8988T (cell line): Measurements from ENCODE around the gene H1-8.

Source experiments
- DNase-seq: peaks from one replicate; pipeline ENCODE4 v3.0.0; 2011

H1-8 gene

DNA sequence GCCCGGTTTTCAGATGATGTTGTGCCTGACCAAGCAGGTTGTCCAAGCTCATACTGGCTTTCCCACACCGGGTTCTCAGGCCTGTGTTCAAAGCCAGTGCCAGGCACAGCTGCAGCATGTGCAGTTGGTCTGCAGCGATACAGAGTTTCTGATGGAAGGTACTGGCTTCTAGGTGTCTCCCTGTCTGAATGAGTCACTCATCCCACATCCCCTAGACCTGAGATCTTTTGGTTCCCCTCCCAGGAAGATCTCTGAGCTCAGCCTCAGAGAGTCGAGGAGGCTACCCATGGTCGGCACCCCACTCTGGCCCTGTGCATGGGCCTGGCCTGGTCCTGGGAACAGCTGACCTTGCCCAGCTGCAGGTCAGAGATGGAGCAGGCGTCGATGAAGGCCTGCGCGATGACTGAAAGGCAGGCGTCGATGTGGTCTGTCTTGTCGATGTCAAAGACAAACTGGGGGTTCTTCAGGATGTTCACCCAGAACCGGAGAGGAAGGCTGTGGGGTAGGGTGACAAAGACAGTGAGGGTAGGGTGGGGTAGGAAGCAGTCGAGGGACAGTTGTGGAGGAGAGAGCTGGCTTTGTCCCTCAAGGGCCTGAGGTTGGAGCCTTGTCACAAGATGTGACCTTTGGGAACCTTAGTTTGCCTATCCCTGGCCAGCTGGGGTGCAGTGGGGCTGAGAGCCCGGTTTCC, 15.3 kb downstream of the H1-8 start:
- DNase-seq = no peak

DNA sequence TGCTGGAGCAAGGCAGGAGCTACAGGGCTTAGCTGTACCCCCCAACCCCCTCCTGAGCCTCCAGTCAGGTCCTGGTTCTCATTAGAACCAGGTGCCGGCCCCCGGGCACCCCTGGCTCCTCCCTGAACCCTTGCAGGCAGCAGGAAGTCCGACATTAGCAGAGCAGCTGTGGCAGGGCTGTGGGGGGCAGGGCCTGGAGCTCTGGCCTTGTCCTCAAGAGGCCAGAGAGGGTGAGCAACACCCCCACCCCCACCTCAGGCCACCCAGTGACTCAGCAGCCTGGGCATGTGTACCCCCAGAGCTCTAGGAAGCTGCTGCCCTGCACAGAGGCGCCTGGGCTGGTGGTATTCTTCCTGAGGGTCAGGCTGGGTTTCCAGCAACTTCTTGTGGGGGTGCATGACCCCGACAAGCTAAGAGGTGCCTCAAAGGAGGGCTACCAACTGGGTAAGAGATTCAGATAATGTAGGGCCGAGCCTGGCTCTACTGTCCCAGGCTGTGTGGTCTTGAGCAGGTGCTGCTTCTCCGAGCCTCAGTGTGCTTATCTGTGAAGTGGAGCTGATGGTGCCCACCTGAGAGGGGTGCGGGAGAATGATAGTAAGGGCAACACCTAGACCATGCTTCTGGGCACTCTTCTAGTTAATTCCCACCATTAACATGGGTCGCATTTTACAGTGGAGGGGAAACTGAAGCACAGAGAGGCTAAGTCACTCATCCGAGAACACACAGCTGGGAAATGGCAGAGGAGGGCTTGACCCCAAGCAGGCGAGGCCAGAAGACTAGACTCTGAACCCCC, 16.0 kb downstream of the H1-8 start:
- DNase-seq = no peak

DNA sequence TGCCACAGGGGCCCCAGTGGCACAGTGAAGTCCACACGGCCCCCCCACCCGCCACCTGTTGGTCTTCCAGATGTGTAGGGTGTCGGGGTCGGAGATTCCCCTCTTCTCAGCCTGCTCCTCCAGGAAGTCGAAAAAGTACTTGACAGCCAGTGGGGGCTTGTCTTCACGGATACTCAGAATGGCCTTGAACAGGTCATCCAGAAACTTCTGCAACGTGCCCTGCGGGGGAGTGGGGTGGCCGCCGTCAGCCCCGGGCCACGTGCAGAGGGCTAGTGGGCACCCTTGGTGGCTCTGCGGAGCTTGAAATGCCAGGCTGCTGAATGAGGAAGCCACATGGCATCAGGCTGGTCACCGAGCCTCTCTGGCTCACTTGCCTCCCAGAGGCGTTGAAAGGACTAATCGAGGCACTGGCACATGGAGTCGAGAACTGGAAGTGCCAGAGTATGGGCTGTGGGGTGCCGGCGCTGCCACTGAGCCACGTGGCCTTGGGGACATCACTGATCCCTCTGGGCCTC, 16.6 kb downstream of the H1-8 start:
- no peak for DNase-seq

DNA sequence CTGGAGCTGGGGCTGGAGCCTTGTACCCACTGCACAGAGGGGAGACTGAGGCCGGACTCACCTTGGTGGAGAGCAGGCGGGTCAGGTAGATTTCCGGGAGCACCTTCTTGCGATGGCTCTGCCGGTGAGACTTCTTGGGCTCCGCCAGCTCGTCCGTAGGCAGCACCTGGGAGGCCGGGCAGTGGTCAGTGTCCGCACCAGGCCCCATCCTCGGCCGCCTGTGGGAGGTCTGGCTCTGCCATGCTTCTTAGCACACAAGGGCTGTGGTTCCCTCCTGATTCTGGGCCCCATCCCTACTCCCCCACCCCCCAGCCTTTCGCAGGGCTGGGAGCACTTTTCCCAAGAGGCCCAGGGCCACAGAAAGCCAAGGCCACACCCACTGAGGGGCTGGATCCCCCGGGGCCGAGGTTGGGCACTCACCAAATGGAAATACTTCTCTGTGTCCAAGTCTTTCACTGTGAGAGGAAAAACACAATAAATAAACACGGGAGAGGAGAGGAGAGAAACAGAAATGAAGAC, 17.4 kb downstream of the H1-8 start:
- DNase-seq = no peak

DNA sequence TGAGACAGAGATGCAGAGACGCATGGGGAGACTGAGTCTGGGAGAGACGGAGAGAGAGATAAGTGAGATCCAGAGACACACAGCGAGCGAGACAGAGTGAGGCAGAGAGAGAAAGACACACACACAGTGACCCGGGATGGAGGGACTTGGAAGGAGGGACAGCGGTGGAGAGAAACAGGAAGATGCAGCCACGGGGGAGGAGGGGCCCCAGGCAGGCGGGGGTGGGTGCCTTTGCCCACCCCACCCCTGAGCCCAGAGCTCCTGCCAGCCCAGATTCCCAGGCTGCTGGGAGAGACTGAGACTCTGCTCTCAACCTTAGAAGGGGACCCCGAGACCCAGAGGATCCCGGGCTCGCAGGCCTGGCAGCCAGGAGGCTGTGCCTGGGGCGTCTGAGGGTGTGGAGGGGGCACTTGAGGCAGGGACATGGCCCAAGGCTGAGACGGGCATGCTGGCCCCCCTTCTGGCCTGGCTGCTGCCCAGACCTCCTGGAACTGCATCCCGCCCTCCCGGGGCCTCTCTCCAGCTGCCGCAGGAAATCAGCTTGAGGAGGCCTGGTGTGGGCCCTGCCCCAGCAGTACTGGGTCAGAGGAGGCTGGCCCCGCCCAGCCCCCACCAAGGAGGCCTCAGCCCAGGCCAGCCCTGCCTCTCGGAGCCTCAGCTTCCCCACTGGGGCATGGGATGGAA, 18.1 kb downstream of the H1-8 start:
- no peak for DNase-seq

DNA sequence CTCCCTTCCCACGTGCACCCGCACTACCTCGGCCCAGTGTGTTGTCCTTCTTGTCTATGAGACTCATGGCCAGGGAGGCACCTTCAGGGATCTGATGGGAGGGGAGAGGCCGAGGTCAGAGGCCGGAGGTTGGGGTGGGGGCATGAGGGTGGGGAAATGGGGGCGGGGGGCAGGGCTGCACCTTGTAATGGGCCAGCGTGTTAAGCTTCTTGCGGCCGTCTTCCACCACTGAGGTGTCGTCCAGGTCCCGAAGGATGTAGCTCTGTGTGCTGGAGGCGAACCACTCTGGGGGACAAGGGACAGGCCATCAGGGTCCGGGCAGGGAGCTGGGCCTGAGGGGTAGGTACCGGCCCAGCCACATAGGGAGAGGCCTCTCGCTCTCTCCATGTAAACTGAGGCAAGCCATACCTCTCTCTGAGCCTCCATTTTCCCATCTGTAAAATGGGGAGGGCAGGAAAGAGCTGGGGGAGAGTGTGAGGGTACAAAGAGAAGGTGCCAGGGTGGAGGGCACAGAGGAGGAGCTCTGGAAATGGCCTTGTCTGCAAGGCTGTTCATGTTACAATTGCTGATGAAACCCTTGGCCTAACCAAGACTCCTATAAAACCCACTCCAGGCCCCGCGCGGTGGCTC, 18.8 kb downstream of the H1-8 start:
- DNase-seq = no peak

DNA sequence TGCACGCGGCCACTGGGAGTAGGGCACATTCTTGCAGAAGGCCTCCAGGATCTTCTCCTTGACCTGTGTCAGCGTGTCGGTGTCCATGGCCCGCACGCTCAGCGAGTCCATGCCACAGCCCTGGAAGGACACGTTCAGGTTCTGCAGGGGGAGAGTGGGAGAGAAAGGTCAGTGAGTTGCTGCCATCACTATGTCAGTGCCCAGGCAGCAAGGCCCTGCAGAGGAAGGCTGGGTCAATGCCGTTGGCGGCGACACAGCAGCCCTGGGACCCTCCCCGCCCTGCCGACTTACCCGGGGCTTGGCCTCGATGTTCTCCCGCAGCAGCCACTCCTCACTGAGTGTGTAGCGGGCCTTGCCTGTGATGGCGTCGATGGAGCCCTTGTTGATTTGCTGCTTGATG, 19.8 kb downstream of the H1-8 start:
- DNase-seq = no peak

DNA sequence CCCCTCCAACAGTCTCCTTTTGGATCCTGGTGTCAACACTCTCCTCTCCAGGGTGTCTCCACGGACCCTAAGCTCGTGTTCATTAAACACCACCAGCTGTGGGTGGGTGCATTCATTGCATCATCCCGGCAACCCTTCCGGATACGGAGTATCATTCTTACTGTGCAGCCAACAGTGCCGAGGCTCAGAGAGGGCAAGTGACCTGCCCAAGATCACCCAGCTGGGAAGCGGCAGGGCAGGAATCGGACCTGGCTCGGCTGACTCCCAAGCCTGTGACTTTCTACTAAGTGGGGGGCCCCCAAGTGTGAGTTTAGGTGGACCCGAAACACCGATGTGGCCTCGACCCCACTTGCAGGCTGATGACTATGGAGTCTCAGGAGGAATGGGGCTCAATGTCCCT, 20.4 kb downstream of the H1-8 start:
- DNase-seq = no peak

DNA sequence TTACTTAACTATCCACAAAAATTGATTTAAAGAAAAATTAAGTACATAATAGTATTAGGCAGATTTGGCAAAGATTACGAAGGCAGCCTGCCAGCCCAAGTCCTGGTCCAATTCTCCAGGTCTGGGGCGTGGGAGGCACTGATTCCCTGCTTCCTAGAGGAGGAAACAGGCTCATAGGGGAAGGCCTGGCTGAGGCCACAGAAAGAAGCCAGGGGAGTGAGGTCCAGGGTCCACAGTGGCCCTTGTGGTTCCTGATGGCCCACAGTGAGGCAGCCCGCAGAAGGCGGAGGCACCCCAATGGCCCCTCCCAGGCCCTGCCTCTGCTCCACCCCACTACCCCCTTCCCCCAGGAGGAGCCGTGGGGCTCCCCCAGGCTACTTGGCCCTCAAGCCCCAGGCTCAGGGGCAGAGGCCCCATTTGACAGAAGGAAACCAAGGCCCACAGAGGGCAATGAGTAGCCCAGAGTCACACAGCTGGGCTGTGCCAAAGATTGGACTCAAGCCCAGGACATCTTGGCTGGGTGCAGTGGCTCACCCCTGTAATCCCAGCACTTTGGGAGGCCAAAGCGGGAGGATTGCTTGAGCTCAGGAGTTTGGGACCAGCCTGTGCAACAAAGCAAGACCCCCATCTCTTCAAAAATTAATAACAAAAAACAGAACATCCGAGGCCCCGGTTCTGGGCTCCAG, 21.0 kb downstream of the H1-8 start:
- no peak for DNase-seq

DNA sequence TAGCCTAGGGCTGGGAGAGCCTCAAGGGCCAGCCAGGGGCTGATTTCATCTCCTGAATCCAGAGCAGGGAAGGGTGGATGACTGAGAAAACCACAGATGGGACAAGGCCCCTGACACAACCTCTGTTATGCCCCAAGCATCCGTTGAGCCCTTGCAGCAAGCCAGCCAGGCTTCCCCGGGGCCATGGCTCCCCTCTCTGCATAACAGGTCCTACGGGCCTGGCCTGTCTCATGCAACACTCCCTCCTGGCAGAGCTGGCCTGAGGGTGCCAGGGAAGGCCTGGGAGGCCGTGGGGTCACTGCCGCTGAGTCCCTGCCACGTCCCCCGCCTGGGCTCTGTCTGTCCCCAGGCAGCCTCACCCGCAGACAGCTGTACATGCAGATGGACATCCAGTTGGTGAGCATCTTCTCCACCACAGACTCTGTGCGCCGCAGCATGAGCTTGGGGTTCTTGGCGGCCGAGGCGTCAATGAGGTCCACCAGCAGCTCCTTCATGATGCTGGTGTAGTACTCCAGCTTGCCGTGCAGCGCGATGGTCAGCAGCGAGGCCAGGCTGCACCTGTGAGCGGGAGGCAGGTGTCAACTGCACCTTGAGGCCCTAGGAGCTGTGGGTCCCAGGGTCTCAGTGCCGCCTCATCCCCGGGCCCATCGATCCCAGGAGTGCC, 22.1 kb downstream of the H1-8 start:
- no peak for DNase-seq

DNA sequence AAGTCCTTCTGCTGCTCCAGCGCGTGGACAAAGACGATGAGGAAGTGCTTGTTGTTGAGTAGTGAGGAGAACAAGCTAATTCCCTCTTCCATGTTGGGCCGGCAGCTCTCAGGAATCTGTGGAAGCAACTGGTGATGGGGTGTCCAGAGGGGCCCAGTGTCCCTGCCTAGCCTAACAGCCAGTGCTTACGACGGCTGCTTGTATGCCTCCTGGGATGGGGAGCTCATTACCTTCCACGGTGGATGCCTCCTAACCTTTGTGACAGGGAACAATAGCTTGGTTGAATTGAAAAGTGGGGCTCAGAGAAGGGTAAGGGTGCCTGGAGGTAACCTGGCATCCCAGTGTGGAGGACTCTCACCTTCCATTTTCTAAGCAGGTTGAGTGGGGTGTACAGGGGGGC, 22.9 kb downstream of the H1-8 start:
- DNase-seq = no peak

DNA sequence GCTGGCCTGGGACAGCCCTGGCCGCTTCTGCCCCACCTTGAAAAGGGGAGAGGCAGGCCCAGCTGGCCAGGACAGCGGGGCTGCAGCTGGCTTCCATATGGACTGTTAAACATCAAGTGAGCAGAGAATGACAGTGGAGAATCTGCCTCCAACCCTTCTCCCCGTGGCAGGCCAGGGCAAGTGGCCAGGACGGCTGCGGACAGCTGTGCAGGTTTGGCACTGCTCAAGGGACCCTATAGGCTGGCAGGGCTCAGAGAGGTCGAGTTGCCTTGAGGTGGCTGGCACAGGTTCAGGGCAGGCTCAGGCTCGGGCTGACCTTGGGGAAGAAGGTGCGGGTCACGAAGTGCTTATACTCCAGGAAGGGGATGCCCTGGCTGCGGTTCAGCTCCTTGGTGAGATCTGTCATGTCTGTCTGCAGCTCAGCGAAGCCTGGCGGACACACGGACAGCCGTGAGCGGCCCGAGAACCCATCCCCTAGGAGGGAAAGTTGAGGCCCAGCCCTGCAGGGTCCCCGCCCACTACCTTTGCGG, 24.3 kb downstream of the H1-8 start:
- no peak for DNase-seq

DNA sequence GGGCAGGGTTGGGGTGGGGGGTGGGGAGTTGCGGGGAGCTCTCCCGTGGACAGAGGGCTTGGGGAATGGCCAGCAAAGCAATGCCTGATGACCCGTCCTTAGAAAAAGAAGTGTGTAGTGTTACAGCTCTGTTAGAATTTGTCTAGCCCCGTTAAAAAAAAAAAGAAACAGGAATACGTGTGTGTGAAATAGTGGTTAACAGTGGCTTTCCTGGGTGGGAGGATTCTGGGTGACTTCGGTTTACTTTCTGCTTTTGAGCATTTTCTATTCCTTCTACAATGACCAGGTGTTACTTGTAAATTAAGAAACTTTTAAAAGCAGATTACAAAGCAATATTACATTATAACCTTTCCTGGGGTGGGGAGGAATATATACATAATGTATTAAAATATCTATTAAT, 25.0 kb downstream of the H1-8 start:
- no peak for DNase-seq

DNA sequence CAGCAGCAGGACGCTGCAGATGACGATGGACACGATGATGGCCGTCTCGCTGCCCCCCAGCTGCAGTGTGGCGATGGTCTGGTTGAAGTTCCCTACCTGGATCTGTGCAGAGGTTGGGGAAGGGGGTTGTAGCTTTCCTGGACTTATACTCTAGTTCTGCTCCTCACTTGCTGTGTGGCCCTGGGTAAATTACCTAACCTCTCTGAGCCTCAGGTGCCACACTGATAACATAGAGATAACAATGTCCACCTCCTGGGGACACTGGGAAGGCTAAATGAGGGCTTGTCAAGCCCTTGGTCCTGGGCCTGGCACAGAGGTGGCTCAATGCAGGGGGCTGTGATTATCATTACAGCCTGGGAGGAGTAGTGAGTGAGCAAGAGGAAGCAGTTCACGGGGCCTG, 26.9 kb downstream of the H1-8 start:
- no peak for DNase-seq

DNA sequence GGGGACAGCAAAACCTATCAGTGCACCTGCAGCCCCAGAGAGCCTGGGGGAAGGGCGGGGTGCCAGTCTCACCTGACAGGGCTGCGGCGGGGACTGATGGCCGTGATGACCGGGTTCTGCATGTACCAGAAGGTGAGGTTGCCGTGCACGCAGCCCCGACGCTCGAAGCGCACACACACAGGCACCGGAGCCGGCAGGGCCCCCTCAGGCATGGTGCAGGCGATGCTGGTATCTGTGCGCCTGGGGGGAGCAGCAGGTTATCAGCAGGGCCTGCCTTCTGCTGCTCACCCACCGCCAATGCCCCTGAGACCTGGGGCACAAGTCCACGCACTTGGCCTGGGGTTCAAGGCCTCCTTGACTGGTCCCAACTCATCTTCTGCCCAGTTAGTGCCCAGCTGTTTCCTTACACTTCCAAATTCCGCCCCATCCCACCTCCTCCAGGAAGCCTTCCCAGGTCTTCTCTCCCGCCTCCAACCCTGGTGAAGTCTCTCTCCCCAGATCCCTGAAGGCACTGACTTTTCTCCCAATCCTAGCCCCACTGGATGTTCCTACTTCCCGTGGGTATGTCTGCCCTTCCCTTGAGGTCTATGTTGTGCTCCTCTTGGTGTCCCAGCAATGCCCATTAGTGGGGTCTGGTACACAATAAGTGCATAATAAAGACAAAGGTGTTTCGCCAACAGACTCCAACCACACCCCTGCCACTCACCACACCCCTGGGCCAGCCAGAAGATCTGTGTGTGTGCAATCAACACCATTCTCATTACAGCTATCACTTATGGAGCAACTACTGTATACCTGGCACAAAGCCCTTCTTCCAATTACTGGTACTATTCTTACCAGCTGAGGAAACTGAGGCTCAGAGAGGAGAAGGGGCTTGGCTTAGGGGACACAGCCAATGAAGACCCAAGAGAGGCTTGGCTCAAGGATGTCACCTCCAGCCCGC, 28.9 kb downstream of the H1-8 start:
- no peak for DNase-seq

DNA sequence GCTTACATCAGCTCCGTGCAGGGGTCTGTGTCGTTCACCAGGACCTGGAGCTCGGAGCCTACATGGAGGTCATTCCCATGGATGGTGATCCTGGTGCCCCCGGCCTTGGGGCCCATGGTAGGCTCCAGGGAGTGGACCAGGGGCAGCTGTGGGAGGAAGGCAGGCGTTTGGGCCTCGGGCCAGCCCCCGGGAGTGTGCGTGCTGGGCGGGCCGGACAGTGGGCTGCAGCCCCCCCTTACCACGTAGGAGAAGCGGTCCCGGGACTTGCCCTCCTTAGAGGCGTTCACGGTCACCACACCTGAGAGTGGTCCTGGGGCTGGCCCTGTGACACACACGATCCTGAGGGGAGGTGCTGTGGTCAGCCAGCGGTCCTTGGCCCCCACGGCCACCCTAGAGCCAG, 29.6 kb downstream of the H1-8 start:
- no peak for DNase-seq

DNA sequence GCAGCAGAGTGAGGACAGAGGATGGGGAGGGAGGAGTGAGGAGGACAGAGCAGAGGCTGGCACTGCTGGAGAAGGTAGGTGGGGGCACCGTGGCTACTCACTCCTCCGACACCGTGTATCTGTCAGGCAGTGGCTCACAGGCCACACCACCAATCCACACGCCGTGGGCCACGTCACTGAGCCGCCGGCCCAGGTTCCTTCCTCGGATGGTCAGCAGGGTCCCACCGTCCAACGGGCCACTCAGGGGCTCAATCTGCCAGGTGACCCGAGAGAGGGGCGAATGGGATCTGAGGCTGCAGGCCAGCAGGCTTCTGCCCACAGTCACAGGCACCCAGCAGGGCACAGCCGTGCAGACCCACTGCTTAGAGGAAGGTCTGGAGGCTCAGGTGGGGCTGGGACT, 30.5 kb downstream of the H1-8 start:
- no peak for DNase-seq

DNA sequence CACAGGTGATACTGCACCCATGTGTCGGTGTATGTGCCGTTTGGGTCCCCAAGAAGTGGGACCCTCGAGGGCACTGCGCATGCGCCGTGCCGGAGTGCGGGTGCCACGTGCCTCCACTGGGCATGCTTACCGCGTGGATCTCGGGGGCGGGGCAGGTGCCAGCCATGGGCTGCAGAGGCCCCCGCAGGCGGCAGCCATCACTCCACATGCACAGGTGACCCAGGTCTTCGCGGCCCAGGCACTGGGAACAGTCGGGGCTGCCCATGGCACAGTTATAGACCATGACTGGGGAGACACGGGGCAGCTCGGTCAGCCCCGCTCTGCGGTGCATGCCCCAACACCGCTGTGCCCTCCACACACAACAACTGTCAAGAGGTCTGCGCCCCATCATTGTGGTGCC, 31.2 kb downstream of the H1-8 start:
- DNase-seq = no peak

DNA sequence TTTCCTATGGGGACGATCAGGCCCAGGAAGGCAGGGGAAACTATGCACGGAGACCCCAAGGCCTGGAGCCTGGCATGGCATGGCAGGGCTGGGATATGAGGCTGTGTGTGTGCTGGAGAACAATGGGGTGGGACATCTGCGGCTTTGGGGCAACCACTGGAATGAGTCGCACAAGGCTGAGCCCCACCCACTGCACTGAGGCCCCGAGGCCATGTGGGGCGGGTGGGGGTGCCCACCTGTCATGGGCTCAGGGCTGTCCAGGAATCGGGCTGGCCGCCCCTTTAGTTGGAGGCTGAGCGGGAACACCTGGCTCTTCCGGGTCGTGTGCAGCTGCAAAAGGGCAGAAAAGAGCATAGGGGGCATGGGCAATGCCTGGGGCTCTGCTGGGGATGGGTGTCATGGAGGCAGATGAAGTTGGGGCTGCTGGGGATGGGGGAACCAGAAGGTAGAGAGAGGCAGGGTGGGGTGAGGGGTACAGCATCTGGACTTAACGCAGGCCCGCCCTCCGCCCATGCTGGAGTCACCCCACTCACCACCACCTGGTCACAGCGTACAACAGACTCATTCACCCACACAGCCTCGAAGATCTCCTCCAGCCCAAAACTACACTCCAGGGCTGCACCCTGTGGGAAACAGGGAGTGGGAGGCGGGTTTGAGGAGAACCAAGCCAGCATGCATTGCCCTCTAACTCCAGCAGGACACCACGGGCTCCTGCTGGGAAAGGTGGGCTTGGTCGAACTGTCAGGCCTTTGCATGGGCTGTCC, 32.4 kb downstream of the H1-8 start:
- no peak for DNase-seq

DNA sequence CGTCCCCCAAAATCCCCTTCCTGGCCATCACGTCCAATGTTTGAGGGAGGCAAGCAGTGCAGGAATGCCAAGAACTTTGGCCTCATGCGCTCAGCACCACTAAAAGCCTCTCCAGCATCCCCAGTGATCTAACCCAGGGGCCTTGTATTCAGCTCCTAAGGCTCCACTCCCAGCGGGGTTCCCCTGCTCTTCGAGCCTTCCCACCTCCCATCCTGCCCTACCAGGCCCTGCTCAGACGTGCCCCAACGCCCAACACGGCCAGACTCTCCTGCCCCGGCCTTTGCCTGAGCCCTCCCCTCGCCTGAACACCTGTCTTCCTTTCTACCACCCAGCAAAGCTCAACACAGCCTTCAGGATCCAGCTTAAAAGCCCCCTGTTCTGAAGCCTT, 33.0 kb downstream of the H1-8 start:
- no peak for DNase-seq
